ENCODE measurements around the gene ADARB2.

DNA sequence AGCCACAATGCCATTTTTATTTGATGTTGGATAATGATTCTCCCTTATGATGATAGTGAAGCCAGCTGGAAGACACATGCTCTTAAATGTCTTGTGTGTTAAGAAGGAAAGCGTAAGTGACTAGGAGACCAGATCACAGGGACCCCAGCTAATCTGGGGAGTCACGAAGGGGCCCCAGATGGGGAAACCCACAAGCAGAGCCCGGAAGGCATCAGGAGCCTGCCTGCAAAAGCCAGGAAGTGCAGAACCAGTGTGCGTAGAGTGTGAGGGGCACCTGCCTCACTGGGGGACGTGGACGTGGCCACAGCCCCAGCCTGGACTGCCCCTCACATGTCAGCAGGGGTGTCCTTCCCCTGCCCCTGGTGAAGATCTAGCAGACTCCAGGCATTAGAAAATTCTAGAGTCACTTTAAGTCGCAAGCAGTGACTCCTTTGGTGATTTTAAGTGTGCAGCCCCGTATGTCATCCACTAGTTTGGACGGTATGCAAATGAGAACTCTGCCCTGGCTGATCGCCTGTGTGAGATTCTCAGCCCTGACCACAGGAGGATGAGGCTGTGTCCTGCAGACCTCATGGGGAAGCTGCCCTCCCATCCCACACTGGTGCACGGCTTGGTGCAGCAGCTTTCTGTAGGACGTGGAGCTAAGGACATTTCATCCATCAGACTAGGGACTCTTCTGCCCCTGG is 438.1 kb downstream of the ADARB2 start:
- no peak for TF ChIP-seq CTCF (IDR thresholded peaks at IDR 0.05)
- no peak for TF ChIP-seq EP300 (IDR thresholded peaks at IDR 0.05)
- TF ChIP-seq POLR2A (IDR thresholded peaks at IDR 0.05), result no peak
